OCI-LY1 (cell line): ENCODE measurements around the gene ZFYVE19.

ENCODE experiments used
- H2AFZ ChIP-seq: fragments of 200-600 bp; sonication (generic), shearing (Covaris generic); 2 replicates; pipeline ENCODE4 v1.6.0; 2014; ENCODE audit warnings: antibody characterized with exemption, mild to moderate bottlenecking, low read length
- H3F3A ChIP-seq: fragments of 200-600 bp; sonication (generic), shearing (Covaris generic); 2 replicates; pipeline ENCODE4 v1.6.0; 2014; ENCODE audit warnings: mild to moderate bottlenecking, antibody characterized with exemption, low read length, moderate library complexity; ENCODE audit not compliant: insufficient read depth
- H3K27ac ChIP-seq: fragments of 200-600 bp; sonication (generic); 2 replicates; pipeline ENCODE4 v1.5.1; 2014; ENCODE audit warnings: low read length, mixed run types, mild to moderate bottlenecking, low read depth; ENCODE audit not compliant: poor library complexity, severe bottlenecking
- H3K27me3 ChIP-seq: fragments of 200-600 bp; sonication (generic); 2 replicates; pipeline ENCODE4 v1.6.0; 2014; ENCODE audit warnings: antibody characterized with exemption, mild to moderate bottlenecking, low read length, moderate library complexity; ENCODE audit not compliant: insufficient read depth
- H3K36me3 ChIP-seq: fragments of 200-600 bp; sonication (generic); 2 replicates; pipeline ENCODE4 v1.6.1; 2014; ENCODE audit warnings: mild to moderate bottlenecking, antibody characterized with exemption, low read length, moderate library complexity, mixed read lengths; ENCODE audit not compliant: insufficient read depth
- H3K4me1 ChIP-seq: fragments of 200-600 bp; sonication (generic); 2 replicates; pipeline ENCODE4 v1.5.1; 2014; ENCODE audit warnings: mild to moderate bottlenecking, low read length, moderate library complexity; ENCODE audit not compliant: insufficient read depth, severe bottlenecking
- H3K4me2 ChIP-seq: fragments of 200-600 bp; sonication (generic), shearing (Covaris generic); 2 replicates; pipeline ENCODE4 v1.6.1; 2014; ENCODE audit warnings: low read length
- H3K4me3 ChIP-seq: fragments of 200-600 bp; sonication (generic); 2 replicates; pipeline ENCODE4 v1.5.1; 2014; ENCODE audit warnings: low read length, low read depth, mild to moderate bottlenecking, mixed read lengths; ENCODE audit not compliant: poor library complexity, severe bottlenecking
- H3K79me2 ChIP-seq: fragments of 200-600 bp; shearing (Covaris generic); 2 replicates; pipeline ENCODE4 v1.6.1; 2016; ENCODE audit warnings: mixed run types, low read length, mixed read lengths; ENCODE audit not compliant: insufficient read depth
- H3K9ac ChIP-seq: fragments of 200-600 bp; sonication (generic), shearing (Covaris generic); 2 replicates; pipeline ENCODE4 v1.6.1; 2014; ENCODE audit warnings: mild to moderate bottlenecking, low read length, mixed read lengths
- H3K9me2 ChIP-seq: fragments of 200-600 bp; sonication (generic), shearing (Covaris generic); 2 replicates; pipeline ENCODE4 v1.6.1; 2014; ENCODE audit warnings: low read depth, mild to moderate bottlenecking, low read length, mixed read lengths
- H3K9me3 ChIP-seq: fragments of 200-600 bp; shearing (Covaris generic); 2 replicates; pipeline ENCODE4 v1.6.1; 2014; ENCODE audit warnings: low read length, mixed read lengths
- H4K20me1 ChIP-seq: fragments of 200-600 bp; sonication (generic), shearing (Covaris generic); 2 replicates; pipeline ENCODE4 v1.6.0; 2016; ENCODE audit warnings: mild to moderate bottlenecking, low read length; ENCODE audit not compliant: insufficient read depth
- CTCF ChIP-seq: fragments of 200-600 bp; sonication (generic), shearing (Covaris generic); IDR thresholded peaks from 2 replicates; pipeline ENCODE4 v1.5.1; 2017; ENCODE audit warnings: mild to moderate bottlenecking, antibody characterized with exemption, low read length, moderate library complexity, mixed read lengths
- EZH2 ChIP-seq: fragments of 200-600 bp; sonication (generic), shearing (Covaris generic); IDR thresholded peaks from 2 replicates; pipeline ENCODE4 v1.8.0; 2017; ENCODE audit warnings: borderline replicate concordance, mixed run types, mild to moderate bottlenecking, antibody characterized with exemption, low read length, moderate library complexity, mixed read lengths

ZFYVE19 gene

GRCh38 chr15:40775007-40775406, 31.9 kb upstream of the ZFYVE19 start:
- Histone ChIP-seq H3K27ac (no peak overlapping the region), H3K4me3 (no peak overlapping the region), H3K36me3 (peaks cover 47% of the 10 kb centered on the region), H3K79me2 (no peaks in the 10 kb centered on the region), H3F3A (no peaks in the 10 kb centered on the region), H4K20me1 (no peaks in the 10 kb centered on the region), H3K9me2 (no peaks in the 10 kb centered on the region), H3K27me3 (no peaks in the 10 kb centered on the region), H2AFZ (no peak overlapping the region), H3K4me1 (peaks cover 10% of the 10 kb centered on the region), H3K9me3 (no peaks in the 10 kb centered on the region), H3K4me2 (no peak overlapping the region), H3K9ac (no peak overlapping the region)
- TF ChIP-seq CTCF: no peak
- TF ChIP-seq EZH2: no peak

GRCh38 chr15:40775740-40776536, 31.0 kb upstream of the ZFYVE19 start:
- Histone ChIP-seq H3K4me3 (no peak overlapping the region), H2AFZ (no peak overlapping the region), H3K9ac (no peak overlapping the region), H3K4me2 (no peak overlapping the region), H3K27me3 (no peaks in the 10 kb centered on the region), H3K79me2 (no peaks in the 10 kb centered on the region), H3K9me2 (no peaks in the 10 kb centered on the region), H4K20me1 (no peaks in the 10 kb centered on the region), H3F3A (no peaks in the 10 kb centered on the region), H3K27ac (no peak overlapping the region), H3K4me1 (peaks cover under 1% of the 10 kb centered on the region), H3K36me3 (peaks cover 47% of the 10 kb centered on the region), H3K9me3 (no peaks in the 10 kb centered on the region)
- no peak for TF ChIP-seq EZH2
- TF ChIP-seq CTCF: no peak

GRCh38 chr15:40776537-40777141, 30.2 kb upstream of the ZFYVE19 start:
- Histone ChIP-seq H3K27me3 (no peaks in the 10 kb centered on the region), H3K4me3 (no peak overlapping the region), H3K79me2 (no peaks in the 10 kb centered on the region), H3K36me3 (peaks cover 44% of the 10 kb centered on the region), H4K20me1 (no peaks in the 10 kb centered on the region), H3K27ac (no peak overlapping the region), H3K4me1 (no peaks in the 10 kb centered on the region), H3K9me3 (no peaks in the 10 kb centered on the region), H3K9me2 (no peaks in the 10 kb centered on the region), H3F3A (no peaks in the 10 kb centered on the region), H3K9ac (no peak overlapping the region), H3K4me2 (no peak overlapping the region), H2AFZ (no peak overlapping the region)
- TF ChIP-seq CTCF: no peak
- no peak for TF ChIP-seq EZH2
